ENCODE results near the gene SLC6A2.

SLC6A2 gene

GRCh38 chr16:55647798-55648197 is 8.0 kb upstream of the SLC6A2 start:
- no peak for DNase-seq (ENCODE audit: low spot score)

GRCh38 chr16:55651841-55652824 is 3.7 kb upstream of the SLC6A2 start:
- no peak for DNase-seq (ENCODE audit: low spot score)

- no peak for DNase-seq (ENCODE audit: low spot score)
Measured at GRCh38 chr16:55653106-55653505, 2.7 kb upstream of the SLC6A2 start.

- DNase-seq (ENCODE audit: low spot score): no peak
Measured at GRCh38 chr16:55655381-55655896, 349 bp upstream of the SLC6A2 start.

GRCh38 chr16:55656691-55657092 is 904 bp downstream of the SLC6A2 start:
- no peak for DNase-seq (ENCODE audit: low spot score)

- no peak for DNase-seq (ENCODE audit: low spot score)
Measured at GRCh38 chr16:55657616-55658015, 1.8 kb downstream of the SLC6A2 start.

GRCh38 chr16:55658898-55659420 is 3.2 kb downstream of the SLC6A2 start:
- DNase-seq (ENCODE audit: low spot score): no peak

- no peak for DNase-seq (ENCODE audit: low spot score)
Measured at GRCh38 chr16:55660026-55660425, 4.2 kb downstream of the SLC6A2 start.

- DNase-seq (ENCODE audit: low spot score): no peak
Measured at GRCh38 chr16:55660828-55661227, 5.0 kb downstream of the SLC6A2 start.

GRCh38 chr16:55661941-55662643 is 6.3 kb downstream of the SLC6A2 start:
- DNase-seq (ENCODE audit: low spot score): no peak

- no peak for DNase-seq (ENCODE audit: low spot score)
Measured at GRCh38 chr16:55662644-55663031, 6.8 kb downstream of the SLC6A2 start.

- DNase-seq (ENCODE audit: low spot score): no peak
Measured at GRCh38 chr16:55663225-55663624, 7.4 kb downstream of the SLC6A2 start.

- no peak for DNase-seq (ENCODE audit: low spot score)
Measured at GRCh38 chr16:55663765-55664677, 8.2 kb downstream of the SLC6A2 start.

GRCh38 chr16:55664786-55665407 is 9.1 kb downstream of the SLC6A2 start:
- DNase-seq (ENCODE audit: low spot score): no peak

- DNase-seq (ENCODE audit: low spot score): no peak
Measured at GRCh38 chr16:55665511-55665910, 9.7 kb downstream of the SLC6A2 start.

- no peak for DNase-seq (ENCODE audit: low spot score)
Measured at GRCh38 chr16:55666012-55666411, 10.2 kb downstream of the SLC6A2 start.

- DNase-seq (ENCODE audit: low spot score): no peak
Measured at GRCh38 chr16:55667753-55668152, 12.0 kb downstream of the SLC6A2 start.

GRCh38 chr16:55668340-55669281 is 12.8 kb downstream of the SLC6A2 start:
- no peak for DNase-seq (ENCODE audit: low spot score)

- no peak for DNase-seq (ENCODE audit: low spot score)
Measured at GRCh38 chr16:55671206-55671973, 15.6 kb downstream of the SLC6A2 start.
